ENCODE results near the gene TIAM2. TPM values are rescaled to one million over a fixed set of nuclear protein-coding genes. Genes with fewer than 3 reads are reported as not detected.

The TIAM2 gene
- total RNA-seq, 1 donor from 2014 or later: 2.4 TPM

GRCh38 chr6:155038527-155038926 lies 43.4 kb downstream of the TIAM2 start:
- H3K36me3 ChIP-seq (ENCODE audit: control insufficient read depth, insufficient read depth, low read length): no peaks in the 10 kb centered on the region
- H3K4me3 ChIP-seq (ENCODE audit: low read depth, low read length): no peak overlapping the region
- FAIRE-seq: no peak
- no peaks in the 10 kb centered on the region for H3K27me3 ChIP-seq (ENCODE audit: control insufficient read depth, insufficient read depth, low read length)
- TF ChIP-seq CTCF (IDR thresholded peaks at IDR 0.05; ENCODE audit: insufficient read depth, low read length, severe bottlenecking): no peak
- DNase-seq (ENCODE audit: low read depth): no peak

- no peak overlapping the region for H3K4me3 ChIP-seq (ENCODE audit: low read depth, low read length)
- TF ChIP-seq CTCF (IDR thresholded peaks at IDR 0.05; ENCODE audit: insufficient read depth, low read length, severe bottlenecking): no peak
- FAIRE-seq: no peak
- DNase-seq (ENCODE audit: low read depth): no peak
- H3K27me3 ChIP-seq (ENCODE audit: control insufficient read depth, insufficient read depth, low read length): no peaks in the 10 kb centered on the region
- no peaks in the 10 kb centered on the region for H3K36me3 ChIP-seq (ENCODE audit: control insufficient read depth, insufficient read depth, low read length)
Observed at GRCh38 chr6:155039618-155040017, 44.5 kb downstream of the TIAM2 start.

- no peak for DNase-seq (ENCODE audit: low read depth)
- no peaks in the 10 kb centered on the region for H3K36me3 ChIP-seq (ENCODE audit: control insufficient read depth, insufficient read depth, low read length)
- no peak for FAIRE-seq
- H3K27me3 ChIP-seq (ENCODE audit: control insufficient read depth, insufficient read depth, low read length): no peaks in the 10 kb centered on the region
- no peak for TF ChIP-seq CTCF (IDR thresholded peaks at IDR 0.05; ENCODE audit: insufficient read depth, low read length, severe bottlenecking)
- H3K4me3 ChIP-seq (ENCODE audit: low read depth, low read length): no peak overlapping the region
Observed at GRCh38 chr6:155040154-155040553, 45.0 kb downstream of the TIAM2 start.

- no peaks in the 10 kb centered on the region for H3K36me3 ChIP-seq (ENCODE audit: control insufficient read depth, insufficient read depth, low read length)
- no peak for FAIRE-seq
- no peak for TF ChIP-seq CTCF (IDR thresholded peaks at IDR 0.05; ENCODE audit: insufficient read depth, low read length, severe bottlenecking)
- H3K4me3 ChIP-seq (ENCODE audit: low read depth, low read length): no peak overlapping the region
- no peak for DNase-seq (ENCODE audit: low read depth)
- H3K27me3 ChIP-seq (ENCODE audit: control insufficient read depth, insufficient read depth, low read length): no peaks in the 10 kb centered on the region
Observed at GRCh38 chr6:155040901-155041650, 46.0 kb downstream of the TIAM2 start.

GRCh38 chr6:155041741-155042279 lies 46.7 kb downstream of the TIAM2 start:
- no peaks in the 10 kb centered on the region for H3K27me3 ChIP-seq (ENCODE audit: control insufficient read depth, insufficient read depth, low read length)
- H3K4me3 ChIP-seq (ENCODE audit: low read depth, low read length): no peak overlapping the region
- no peak for TF ChIP-seq CTCF (IDR thresholded peaks at IDR 0.05; ENCODE audit: insufficient read depth, low read length, severe bottlenecking)
- FAIRE-seq (no peak), DNase-seq (ENCODE audit: low read depth) (no peak)
- H3K36me3 ChIP-seq (ENCODE audit: control insufficient read depth, insufficient read depth, low read length): no peaks in the 10 kb centered on the region
